Measurements from ENCODE around the gene UBE2N. TPM values are rescaled to one million over a fixed set of nuclear protein-coding genes. Genes with fewer than 3 reads are reported as not detected.

The UBE2N gene
- total and polyA plus RNA-seq, 10 of the 15 experiments (the other 5 are each of a cell fraction or from before 2014, with no cell fraction given), result 243 to 945 (median 443) TPM

GRCh38 chr12:93448796-93449195, 7.0 kb upstream of the UBE2N start:
- Histone ChIP-seq H3K4me1 (ENCODE audit: control insufficient read depth, insufficient read depth, low read length) (peaks cover 4% of the 10 kb centered on the region; the same call in 1 of the 2 replicates), H4K20me1 (ENCODE audit: control insufficient read depth, insufficient read depth) (no peaks in the 10 kb centered on the region), H3K9ac (ENCODE audit: control insufficient read depth, insufficient read depth, low read length) (no peak overlapping the region), H3K4me2 (ENCODE audit: control insufficient read depth, insufficient read depth) (no peak overlapping the region), H3K4me3 (no peak overlapping the region), H3K27me3 (replicated peaks in 1 of 2; ENCODE audit: control insufficient read depth in 2 of 2, insufficient read depth in 2 of 2, low read length in 1 of 2) (no peaks in the 10 kb centered on the region), H3K79me2 (ENCODE audit: control insufficient read depth, insufficient read depth, low read length) (no peaks in the 10 kb centered on the region), H3K36me3 (ENCODE audit: control insufficient read depth in 2 of 2, insufficient read depth in 2 of 2, low read length in 1 of 2) (no peaks in the 10 kb centered on the region), H3K27ac (ENCODE audit: control insufficient read depth, insufficient read depth) (no peak overlapping the region), H3K9me3 (replicated peaks; ENCODE audit: control insufficient read depth, insufficient read depth, low read length) (no peaks in the 10 kb centered on the region), H2AFZ (ENCODE audit: control insufficient read depth, low read depth, low read length) (no peak overlapping the region)
- in situ Hi-C loops (cut with MboI) (no loop called here), intact Hi-C loops (cut with micrococcal nuclease; ENCODE audit: unreplicated experiment) (no loop called here)
- peak; percentile 13; the same call in 1 of the 3 replicates for ATAC-seq
- TF ChIP-seq CHD4 (IDR thresholded peaks at IDR 0.05) (no peak), SPI1 (IDR thresholded peaks at IDR 0.05; ENCODE audit: borderline replicate concordance, insufficient read depth, low read depth, low read length) (peak; percentile 23; the same call in 1 of the 2 replicates)
- no TSS peak for BruUV-seq (replicated peaks)
- ChIA-PET POLR2A (interaction anchor here (0.7 to 0.9 kb wide), 2 partner anchors 19 to 74 kb away, joined by 4 read pairs; partner anchors contain the start of gene MRPL42), RAD21 (ENCODE audit: unreplicated experiment) (interaction anchor here (1.7 to 1.9 kb wide), 2 partner anchors 11 to 27 kb away, joined by 3 to 7 read pairs; no protein-coding TSS in a partner anchor), SMC1A (ENCODE audit: uncharacterized antibody, unreplicated experiment) (interaction anchor here (0.6 to 1.7 kb wide), 5 partner anchors 21 to 663 kb away, joined by 3 to 5 read pairs (median 3); no protein-coding TSS in a partner anchor), CTCF (interaction anchor here (1.6 to 1.7 kb wide), 3 partner anchors 9 to 14 kb away, joined by 3 to 4 read pairs (median 3); no protein-coding TSS in a partner anchor)
- DNase-seq (ENCODE audit: low read depth, low spot score), result no peak
- WGBS (ENCODE audit: insufficient coverage, insufficient replicate concordance, low lambda C conversion rate, missing lambda C conversion rate), result 51% methylated on average over 5 of the region's 5 CpGs
- FAIRE-seq, result no peak

GRCh38 chr12:93447555-93448290, 6.0 kb upstream of the UBE2N start:
- ChIA-PET SMC1A (ENCODE audit: uncharacterized antibody, unreplicated experiment) (interaction anchor here (0.7 to 2.5 kb wide), 2 partner anchors 11 to 27 kb away, joined by 3 to 14 read pairs; no protein-coding TSS in a partner anchor), RAD21 (ENCODE audit: unreplicated experiment) (no interaction called here), CTCF (interaction anchor here (1.7 kb wide), 1 partner anchor 11 kb away, joined by 3 read pairs; no protein-coding TSS in a partner anchor), POLR2A (no interaction called here)
- intact Hi-C loops (cut with micrococcal nuclease; ENCODE audit: unreplicated experiment) (no loop called here), in situ Hi-C loops (cut with MboI) (no loop called here)
- no TSS peak for BruUV-seq (replicated peaks)
- Histone ChIP-seq H3K4me1 (ENCODE audit: control insufficient read depth, insufficient read depth, low read length) (peaks cover 8% of the 10 kb centered on the region; the same call in 1 of the 2 replicates), H3K4me3 (no peak overlapping the region), H3K4me2 (ENCODE audit: control insufficient read depth, insufficient read depth) (no peak overlapping the region), H4K20me1 (ENCODE audit: control insufficient read depth, insufficient read depth) (no peaks in the 10 kb centered on the region), H3K27ac (ENCODE audit: control insufficient read depth, insufficient read depth) (no peak overlapping the region), H3K36me3 (ENCODE audit: control insufficient read depth in 2 of 2, insufficient read depth in 2 of 2, low read length in 1 of 2) (no peaks in the 10 kb centered on the region), H3K79me2 (ENCODE audit: control insufficient read depth, insufficient read depth, low read length) (peaks cover 2% of the 10 kb centered on the region), H3K9me3 (replicated peaks; ENCODE audit: control insufficient read depth, insufficient read depth, low read length) (no peaks in the 10 kb centered on the region), H3K9ac (ENCODE audit: control insufficient read depth, insufficient read depth, low read length) (no peak overlapping the region), H3K27me3 (replicated peaks in 1 of 2; ENCODE audit: control insufficient read depth in 2 of 2, insufficient read depth in 2 of 2, low read length in 1 of 2) (no peaks in the 10 kb centered on the region), H2AFZ (ENCODE audit: control insufficient read depth, low read depth, low read length) (no peak overlapping the region)
- TF ChIP-seq PAX8 (IDR thresholded peaks at IDR 0.05) (no peak), JUNB (IDR thresholded peaks at IDR 0.05) (0 out of 2 replicates have a peak, but pooled peaks have one; percentile 9), MEF2B (IDR thresholded peaks at IDR 0.05; ENCODE audit: partially characterized antibody, poor library complexity, severe bottlenecking) (no peak), NFYB (IDR thresholded peaks at IDR 0.05; ENCODE audit: insufficient read depth, low read depth, low read length) (no peak), SREBF2 (IDR thresholded peaks at IDR 0.05; ENCODE audit: low read length) (no peak), FOS (IDR thresholded peaks at IDR 0.05; ENCODE audit: borderline replicate concordance, extremely low read depth, insufficient read length) (no peak), CEBPZ (IDR thresholded peaks at IDR 0.05; ENCODE audit: low read depth, low read length) (no peak), TCF12 (IDR thresholded peaks at IDR 0.05; ENCODE audit: low read depth, low read length) (no peak)
- 34% methylated on average over 4 of the region's 4 CpGs for WGBS (ENCODE audit: insufficient coverage, insufficient replicate concordance, low lambda C conversion rate, missing lambda C conversion rate)
- ATAC-seq (no peak; the same call in 2 of the 3 replicates), DNase-seq (ENCODE audit: low read depth, low spot score) (no peak), FAIRE-seq (no peak)
